Endothelial cell of umbilical vein (primary cell): ENCODE measurements around the gene TCERG1L. TPM values are rescaled to one million over a fixed set of nuclear protein-coding genes. Genes with fewer than 3 reads are reported as not detected.

ENCODE experiments used
- BruUV-seq: library from RNA; stranded (reverse); fragments of 400-500 nt; replicated peaks from 2 replicates; lab custom pipeline; 2021; lab: Mats Ljungman, UMichigan
- CTCF ChIA-PET: fragments of 300-600, 350-600 bp; sonication (Branson Sonifier 250); formaldehyde crosslinking; loops from one replicate; lab custom pipeline; 2021; ENCODE audit warnings: antibody characterized with exemption, inconsistent platforms; lab: Charles Lee
- POLR2A ChIA-PET: fragments of 300-600, 350-600 bp; sonication (Branson Sonifier 250); formaldehyde crosslinking; loops from one replicate; lab custom pipeline; 2021; ENCODE audit warnings: antibody characterized with exemption, inconsistent platforms; lab: Charles Lee
- DNase-seq: peaks from one replicate; pipeline ENCODE4 v3.0.0-alpha.2; 2011; ENCODE audit warnings: low read depth, low spot score
- FAIRE-seq: peaks from 2 replicates; lab custom pipeline; 2011; peaks lifted over from hg19 to GRCh38; lab: Jason Lieb, UNC
- H2AFZ ChIP-seq: 2 replicates; pipeline ENCODE4 v1.6.0; 2012; ENCODE audit warnings: low read depth, low read length, control low read depth, inconsistent platforms
- H3K27ac ChIP-seq: 2 replicates; pipeline ENCODE4 v1.5.1; 2011; ENCODE audit warnings: low read depth, mild to moderate bottlenecking, control low read depth, low read length, moderate library complexity; ENCODE audit not compliant: insufficient read depth
- H3K27me3 ChIP-seq, 2 experiments: 2 replicates each; pipeline versions ENCODE4 v1.6.0 to v1.6.1; 2011; ENCODE audit warnings: low read length in 2 of 2, mixed read lengths in 1 of 2; ENCODE audit not compliant: control insufficient read depth in 2 of 2, insufficient read depth in 2 of 2
- H3K36me3 ChIP-seq, 2 experiments: 2 replicates in 1 of 2; 3 replicates in 1 of 2; pipeline ENCODE4 v1.5.1; 2011; ENCODE audit warnings: low read length in 2 of 2, mild to moderate bottlenecking in 1 of 2, moderate library complexity in 1 of 2; ENCODE audit not compliant: control insufficient read depth in 2 of 2, insufficient read depth in 2 of 2; ENCODE audit errors: extremely low read depth in 1 of 2
- H3K4me1 ChIP-seq: 3 replicates; pipeline ENCODE4 v1.5.1; 2011; ENCODE audit warnings: mild to moderate bottlenecking, low read length; ENCODE audit not compliant: control insufficient read depth, insufficient read depth; ENCODE audit errors: extremely low read depth
- H3K4me2 ChIP-seq: 2 replicates; pipeline ENCODE4 v1.6.1; 2011; ENCODE audit warnings: low read length, control low read depth, mixed read lengths; ENCODE audit not compliant: insufficient read depth
- H3K4me3 ChIP-seq, 3 experiments: fragments of 200-600 bp in 1 of 3; sonication (generic), shearing (Covaris generic) in 1 of 3; replicated peaks in 1 of 3; 2 replicates each; pipeline ENCODE4 v1.5.1; 2011 to 2016; ENCODE audit warnings: control low read depth in 3 of 3, low read length in 3 of 3, mild to moderate bottlenecking in 2 of 3, inconsistent platforms in 1 of 3, low read depth in 1 of 3, moderate library complexity in 1 of 3; ENCODE audit not compliant: insufficient read depth in 1 of 3
- H3K79me2 ChIP-seq: 2 replicates; pipeline ENCODE4 v1.6.0; 2012; ENCODE audit warnings: low read length, inconsistent platforms; ENCODE audit not compliant: control insufficient read depth, insufficient read depth
- H3K9ac ChIP-seq: replicated peaks from 2 replicates; pipeline ENCODE3; 2011; ENCODE audit warnings: low read length, control low read depth; ENCODE audit not compliant: insufficient read depth; ENCODE audit errors: extremely low read depth
- H3K9me1 ChIP-seq: replicated peaks from 3 replicates; pipeline ENCODE4 v1.6.0; 2011; ENCODE audit warnings: mild to moderate bottlenecking, low read length; ENCODE audit not compliant: control insufficient read depth, insufficient read depth; ENCODE audit errors: extremely low read depth
- H3K9me3 ChIP-seq: replicated peaks from 2 replicates; pipeline ENCODE4 v1.5.1; 2012; ENCODE audit warnings: low read length, inconsistent platforms; ENCODE audit not compliant: control insufficient read depth, insufficient read depth
- H4K20me1 ChIP-seq: replicated peaks from 2 replicates; pipeline ENCODE3; 2011; ENCODE audit warnings: mild to moderate bottlenecking, low read length; ENCODE audit not compliant: control insufficient read depth, insufficient read depth; ENCODE audit errors: extremely low read depth
- CTCF ChIP-seq, 2 donors: IDR thresholded peaks; 1 replicate in 1 of 2; 2 replicates in 1 of 2; pipeline ENCODE4 v1.5.1; 2011; ENCODE audit warnings: low read length in 2 of 2, mild to moderate bottlenecking in 2 of 2, moderate library complexity in 2 of 2, control low read depth in 1 of 2, inconsistent platforms in 1 of 2, low read depth in 1 of 2; ENCODE audit not compliant: insufficient read depth in 1 of 2; ENCODE audit errors: extremely low read depth in 1 of 2
- EZH2 ChIP-seq: IDR thresholded peaks from 2 replicates; pipeline ENCODE4 v1.6.1; 2012; ENCODE audit warnings: borderline replicate concordance, low read depth, mild to moderate bottlenecking, moderate library complexity, low read length, inconsistent platforms; ENCODE audit not compliant: severe bottlenecking
- FOS ChIP-seq: IDR thresholded peaks from 2 replicates; pipeline ENCODE4 v1.6.1; 2011; ENCODE audit warnings: mild to moderate bottlenecking, low read length, moderate library complexity, borderline replicate concordance; ENCODE audit not compliant: insufficient read depth
- GATA2 ChIP-seq: IDR thresholded peaks from 2 replicates; pipeline ENCODE4 v1.7.0; 2011; ENCODE audit warnings: low read depth, mild to moderate bottlenecking, moderate library complexity, mixed read lengths, low read length; ENCODE audit not compliant: insufficient read length, insufficient read depth
- JUN ChIP-seq: IDR thresholded peaks from 2 replicates; pipeline ENCODE4 v1.6.1; 2011; ENCODE audit warnings: borderline replicate concordance, low read depth; ENCODE audit not compliant: insufficient read length, insufficient read depth
- MAX ChIP-seq: IDR thresholded peaks from 2 replicates; pipeline ENCODE4 v1.6.1; 2011; ENCODE audit not compliant: insufficient read depth, insufficient read length
- MYC ChIP-seq: IDR thresholded peaks from one replicate; pipeline ENCODE4 v1.6.1; 2011; ENCODE audit warnings: mild to moderate bottlenecking, low read depth, low read length
- POLR2A ChIP-seq: IDR thresholded peaks from 2 replicates; pipeline ENCODE4 v1.6.1; 2012; ENCODE audit warnings: low read depth, mild to moderate bottlenecking, control low read depth, low read length
- POLR2AphosphoS5 ChIP-seq: IDR thresholded peaks from 2 replicates; pipeline ENCODE4 v1.6.1; 2012; ENCODE audit warnings: low read depth, mild to moderate bottlenecking, control low read depth, low read length, moderate library complexity; ENCODE audit not compliant: insufficient read depth
- dilution Hi-C: fragments of 300-500 bp; cut with MboI; formaldehyde crosslinking; loops from one replicate; pipeline ENCODE4 v1.15.0; 2019; ENCODE audit warnings: low sequenced_read_pairs; ENCODE audit not compliant: extremely low pct_ligation_motif_present
- intact Hi-C: fragments of 100-400 bp; cut with micrococcal nuclease; formaldehyde crosslinking; loops from one replicate; pipeline ENCODE4 v1.10.0; 2022
- polyA plus RNA-seq, 4 experiments: library from polyadenylated mRNA; depleted of rRNA in 3 of 4; stranded (reverse) in 3 of 4; unstranded in 1 of 4; fragments of >200 nt; gene quantifications; 2 replicates each; pipeline versions ENCODE4 v1.2.1 to v1.2.3, GENCODE V29; 2011 to 2012; ENCODE audit warnings: missing spikeins in 1 of 4
- total RNA-seq: library from RNA; stranded (reverse); gene quantifications from 2 replicates; pipeline ENCODE4 v1.2.3, GENCODE V29; 2021

Gene TCERG1L
- total and polyA plus RNA-seq, 2 donors (not counting 3 experiments of a cell fraction or from before 2014, with no cell fraction given), result not detected

- peaks cover 14% of the 10 kb centered on the region for H3K9me3 ChIP-seq
- no peak overlapping the region for H3K27ac ChIP-seq
- no peaks in the 10 kb centered on the region for H3K27me3 ChIP-seq
- no peak for TF ChIP-seq POLR2AphosphoS5
- TF ChIP-seq GATA2, result no peak
- TF ChIP-seq CTCF (IDR thresholded peaks at IDR 0.05; ENCODE audit: extremely low read depth in 1 of 2, insufficient read depth in 1 of 2, low read depth in 1 of 2, low read length in 2 of 2), result no peak
- TF ChIP-seq JUN, result no peak
- TF ChIP-seq POLR2A, result no peak
- no peak for TF ChIP-seq FOS
- no peak for TF ChIP-seq EZH2
- no peak for TF ChIP-seq MYC
- no peak for TF ChIP-seq MAX
- intact Hi-C loops (no loop called here), dilution Hi-C loops (no loop called here)
- H3K9ac ChIP-seq, result no peak overlapping the region
- H3K4me2 ChIP-seq, result no peak overlapping the region
- CTCF ChIA-PET, result no interaction called here
- BruUV-seq, result no TSS peak
- H3K4me3 ChIP-seq, result no peak overlapping the region
- H4K20me1 ChIP-seq, result no peaks in the 10 kb centered on the region
- H2AFZ ChIP-seq, result no peak overlapping the region
- no peaks in the 10 kb centered on the region for H3K4me1 ChIP-seq
- H3K79me2 ChIP-seq, result no peaks in the 10 kb centered on the region
- DNase-seq (no peak), FAIRE-seq (no peak)
- H3K36me3 ChIP-seq, result no peaks in the 10 kb centered on the region
- POLR2A ChIA-PET, result no interaction called here
- no peaks in the 10 kb centered on the region for H3K9me1 ChIP-seq
Measured at GRCh38 chr10:131206111-131206995, 105.2 kb downstream of the TCERG1L start.
